ENCODE data around the gene CHN1.
A peak's percentile ranks its signal among the peaks of the same experiment; 100 is the strongest.

Gene CHN1

DNA sequence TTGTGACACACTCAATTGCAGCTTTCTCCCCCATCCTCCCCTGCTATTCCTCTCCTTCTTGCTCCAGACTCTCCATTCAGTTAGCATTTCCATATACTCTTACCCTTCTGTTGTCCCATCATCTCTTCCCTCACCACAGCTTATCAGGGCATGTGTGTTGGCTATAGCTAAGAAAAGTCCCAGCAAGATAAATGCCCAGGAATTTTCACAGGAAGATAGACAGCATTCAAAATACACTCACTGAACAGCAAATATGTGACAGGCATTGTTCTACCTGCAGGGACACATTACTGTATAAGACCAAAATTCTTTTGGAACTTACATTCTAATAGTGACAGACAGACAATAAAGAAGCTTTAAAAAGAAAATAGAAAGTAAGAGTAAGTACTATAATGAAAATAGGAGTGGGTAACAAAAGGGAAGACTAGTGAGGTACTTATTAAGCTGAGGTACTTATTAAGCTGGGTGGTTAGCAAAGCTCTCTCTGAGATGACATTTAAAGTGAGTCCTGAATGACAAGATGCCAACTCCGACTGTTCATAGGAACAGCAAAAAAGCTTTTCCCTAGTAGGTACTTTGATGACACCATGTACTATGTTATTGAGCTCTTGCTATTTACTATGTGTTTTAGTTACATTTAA is 86.2 kb downstream of the CHN1 start:
- DNase-seq, result no peak

GRCh38 chr2:174916270-174916930 is 88.8 kb downstream of the CHN1 start:
- DNase-seq, result no peak

DNA sequence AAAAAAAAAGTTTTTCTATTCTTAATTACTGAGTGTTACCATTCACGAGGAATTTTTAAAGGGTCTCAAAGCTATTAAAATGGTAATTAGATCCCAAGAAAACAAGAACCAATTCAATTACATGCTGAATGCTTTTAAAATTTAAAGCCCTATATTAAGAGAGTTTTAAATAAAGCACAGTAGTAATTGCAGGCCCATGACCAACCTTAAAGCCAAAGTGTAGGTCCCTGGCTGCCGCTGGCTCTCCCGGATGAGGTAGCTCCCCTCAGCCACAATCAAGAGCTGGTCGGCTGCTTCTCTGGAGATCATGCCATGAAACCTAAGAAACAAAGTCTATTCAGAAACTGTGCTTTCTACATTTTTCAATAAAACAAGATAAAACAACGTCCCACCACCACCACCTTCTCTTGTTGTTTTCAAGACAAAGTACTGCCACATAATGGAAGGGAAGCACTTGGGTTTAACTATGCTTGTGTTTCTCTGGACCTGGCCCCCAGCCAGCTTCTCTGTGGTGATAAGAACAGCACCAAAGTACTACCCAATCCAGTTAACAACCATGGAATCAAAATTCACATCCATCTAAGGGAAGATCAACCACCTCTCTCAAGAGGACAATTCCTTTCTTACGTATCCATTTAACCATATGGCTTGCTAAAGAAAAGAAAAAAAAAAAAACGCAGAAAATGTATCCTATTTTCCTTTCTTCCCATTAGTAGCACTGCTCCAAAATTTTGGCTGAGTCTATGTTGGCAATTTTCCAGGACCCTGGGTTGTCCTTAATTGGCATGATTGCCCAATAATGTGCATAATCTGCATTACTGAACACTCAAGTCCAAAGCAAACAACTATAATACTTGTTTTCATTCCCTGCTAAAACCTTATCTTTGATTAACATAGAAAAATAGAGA is 90.1 kb downstream of the CHN1 start:
- DNase-seq, result peak; percentile 11

DNA sequence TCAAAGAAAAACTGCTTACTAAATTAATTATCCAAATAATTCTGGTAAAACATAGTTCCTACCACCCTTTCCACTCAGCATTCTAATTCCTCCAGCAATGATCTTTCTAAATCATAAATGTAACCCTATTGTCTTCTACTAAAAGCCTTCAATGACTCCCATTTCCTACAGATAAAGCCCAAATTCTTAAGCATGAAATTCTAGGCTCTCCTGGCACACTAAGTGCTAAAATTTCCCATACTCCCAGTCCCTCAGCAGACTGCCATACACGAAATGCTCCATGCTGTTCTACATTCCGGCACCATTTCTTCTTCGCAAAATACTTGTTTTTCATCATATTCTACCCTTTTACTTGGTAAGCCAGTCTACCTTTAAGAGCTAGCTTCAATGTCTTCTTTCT is 96.9 kb downstream of the CHN1 start:
- DNase-seq, result no peak

- no peak for DNase-seq
Observed at GRCh38 chr2:174903264-174903556, 102.0 kb downstream of the CHN1 start.

- peak; percentile 12 for DNase-seq
Observed at GRCh38 chr2:174902506-174903263, 102.5 kb downstream of the CHN1 start.

GRCh38 chr2:174901075-174901474 is 104.1 kb downstream of the CHN1 start:
- DNase-seq, result peak; percentile 26

GRCh38 chr2:174897286-174897685 is 107.9 kb downstream of the CHN1 start:
- no peak for DNase-seq

DNA sequence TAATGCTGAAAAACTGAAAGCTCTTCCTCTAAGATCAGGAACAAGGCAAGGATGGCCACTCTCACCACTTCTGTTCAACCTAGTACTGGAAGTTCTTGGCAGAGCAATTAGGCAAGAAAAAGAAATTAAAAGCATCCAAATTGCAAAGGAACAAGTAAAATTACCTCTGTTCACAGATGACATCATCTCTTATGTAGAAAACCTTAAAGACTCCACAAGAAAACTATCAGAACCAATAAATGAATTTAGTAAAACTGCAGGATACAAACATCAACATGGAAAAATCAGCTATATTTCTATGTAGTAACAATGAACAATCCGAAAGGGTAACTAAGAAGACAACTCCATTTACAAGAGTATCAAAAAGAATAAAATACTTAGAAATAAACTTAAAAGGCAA is 112.2 kb downstream of the CHN1 start:
- no peak for DNase-seq

DNA sequence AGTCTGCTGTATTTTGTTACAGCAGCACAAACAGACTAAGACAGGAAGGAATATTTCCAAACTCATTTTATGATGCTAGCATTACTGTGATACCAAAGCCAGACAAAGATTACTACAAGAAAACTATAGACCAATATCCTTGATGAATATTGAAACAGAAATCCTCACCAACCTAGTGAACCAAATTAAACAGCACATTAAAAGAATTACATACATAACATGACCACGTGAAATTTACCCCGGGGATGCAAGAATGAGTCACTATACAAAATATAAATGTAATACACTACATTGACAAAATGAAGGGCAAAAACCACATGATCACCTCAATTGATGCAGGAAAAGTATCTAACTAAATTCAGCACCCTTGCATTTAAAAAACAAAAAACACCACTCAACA is 112.6 kb downstream of the CHN1 start:
- peak; percentile 22 for DNase-seq

DNA sequence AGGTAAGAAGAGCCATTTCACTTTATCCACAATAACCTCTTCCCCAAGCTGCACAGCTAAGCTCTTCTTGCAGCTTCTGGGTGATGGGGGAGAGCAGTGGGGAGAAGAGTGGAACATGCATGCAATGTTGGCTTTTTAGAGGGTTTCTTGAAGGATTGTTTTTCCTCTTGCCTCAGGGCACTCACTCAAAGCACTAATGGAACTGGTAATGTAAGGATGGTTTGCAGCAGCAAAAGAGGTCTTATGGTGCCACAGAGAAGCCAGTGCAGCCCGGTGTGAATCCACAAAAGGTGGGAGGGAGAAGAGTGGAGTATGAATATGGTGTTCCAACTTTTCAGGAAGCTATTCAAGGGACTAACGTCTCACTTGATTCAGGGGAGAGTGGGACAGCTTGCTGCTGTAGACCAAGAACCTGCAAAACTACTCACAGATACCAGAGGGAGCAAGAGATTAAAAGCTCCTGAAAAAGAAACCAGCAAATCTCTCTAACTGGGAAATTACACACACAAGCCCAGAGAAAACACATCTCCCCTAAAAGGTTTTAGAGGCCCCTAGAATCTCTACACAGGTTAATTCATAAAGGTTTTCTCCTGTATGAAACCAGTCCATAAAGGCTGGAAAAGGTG is 116.4 kb downstream of the CHN1 start:
- DNase-seq, result no peak

GRCh38 chr2:174888146-174888545 is 117.0 kb downstream of the CHN1 start:
- DNase-seq, result no peak

DNA sequence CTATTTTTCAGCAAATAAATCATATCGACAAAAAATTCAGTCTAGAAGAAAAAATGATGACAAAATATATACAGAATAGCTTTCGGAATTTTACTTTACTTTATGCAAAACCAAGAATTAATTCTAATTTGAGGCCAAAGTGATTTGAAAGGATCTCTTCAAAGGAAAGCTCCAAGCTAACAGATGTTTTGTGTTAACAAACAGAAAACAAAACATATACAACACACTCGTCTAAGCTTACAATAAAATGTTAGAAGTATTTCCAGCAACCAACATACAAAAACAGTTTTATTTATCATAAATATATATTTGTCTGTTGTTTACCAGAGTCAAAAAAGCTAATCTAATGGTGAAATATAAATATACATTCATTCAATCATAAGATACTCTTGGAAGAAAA is 122.8 kb downstream of the CHN1 start:
- no peak for DNase-seq

DNA sequence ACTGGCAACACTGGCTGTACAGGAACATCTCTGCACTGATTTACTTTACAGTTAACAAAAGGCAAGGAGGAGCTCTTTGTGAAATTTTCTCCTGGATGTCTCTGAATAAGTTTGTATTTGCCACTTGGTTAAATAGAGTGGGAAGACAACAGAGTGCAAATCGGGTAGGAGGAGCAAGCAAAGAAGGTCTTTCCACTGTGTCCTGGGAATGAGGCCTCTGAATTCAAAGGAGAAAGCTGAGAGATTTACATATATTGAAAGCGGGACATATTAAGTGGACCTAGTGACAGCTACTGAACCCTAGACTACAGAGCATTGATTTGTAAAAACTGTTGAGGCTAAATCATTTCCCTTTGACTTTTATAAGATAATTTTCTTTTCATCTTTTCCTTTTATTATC is 123.5 kb downstream of the CHN1 start:
- DNase-seq, result no peak

DNA sequence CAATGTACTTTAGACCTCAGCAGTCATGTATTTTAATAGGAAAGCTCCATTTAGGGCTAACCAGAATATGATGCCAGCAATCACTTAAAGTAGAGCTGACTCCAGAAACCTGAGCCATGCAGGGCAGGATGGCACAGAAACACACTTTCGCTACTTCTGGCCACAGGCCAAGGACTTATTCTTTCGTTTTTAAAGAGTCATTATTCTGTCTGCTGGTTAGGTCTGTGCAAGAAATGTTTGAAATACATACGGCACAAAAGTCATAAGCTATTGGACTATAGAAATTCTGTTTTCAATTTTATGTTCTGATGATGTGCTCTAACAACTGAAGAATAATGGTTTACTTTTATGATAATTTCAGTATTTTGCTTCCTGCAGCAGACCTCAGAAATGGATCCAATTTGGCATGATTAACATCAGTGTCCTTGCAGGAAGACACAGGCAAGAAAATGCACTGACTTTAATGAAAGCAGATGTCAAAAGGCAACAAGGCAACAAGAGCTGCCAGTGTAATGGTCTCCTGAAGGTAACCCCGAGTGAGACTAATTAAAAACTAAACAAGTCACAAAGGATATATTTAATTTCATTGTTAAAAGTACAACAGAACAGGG is 126.5 kb downstream of the CHN1 start:
- peak; percentile 54 for DNase-seq

- DNase-seq, result no peak
Observed at GRCh38 chr2:174877751-174878150, 127.4 kb downstream of the CHN1 start.

GRCh38 chr2:174877301-174877700 is 127.9 kb downstream of the CHN1 start:
- no peak for DNase-seq

DNA sequence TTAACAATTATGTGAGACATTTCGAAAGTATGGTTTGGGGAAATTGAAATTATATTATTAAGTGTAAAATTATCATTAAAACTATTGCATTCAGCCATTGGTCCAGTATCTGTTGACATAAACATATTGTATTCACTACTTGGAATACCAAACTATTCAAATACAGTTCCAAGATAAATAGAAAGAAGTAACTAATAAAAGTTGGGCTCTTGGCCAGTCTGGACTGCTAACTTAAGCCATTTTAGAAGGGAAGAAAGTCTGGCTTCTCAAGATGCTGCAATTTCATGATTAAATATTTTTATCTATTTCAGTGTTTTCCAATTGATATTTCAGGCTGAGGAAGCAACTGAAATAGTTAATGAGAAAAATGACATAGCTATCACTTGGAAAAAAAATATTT is 131.1 kb downstream of the CHN1 start:
- DNase-seq, result peak; percentile 30

- DNase-seq, result peak; percentile 73
Observed at GRCh38 chr2:174873471-174873870, 131.7 kb downstream of the CHN1 start.

DNA sequence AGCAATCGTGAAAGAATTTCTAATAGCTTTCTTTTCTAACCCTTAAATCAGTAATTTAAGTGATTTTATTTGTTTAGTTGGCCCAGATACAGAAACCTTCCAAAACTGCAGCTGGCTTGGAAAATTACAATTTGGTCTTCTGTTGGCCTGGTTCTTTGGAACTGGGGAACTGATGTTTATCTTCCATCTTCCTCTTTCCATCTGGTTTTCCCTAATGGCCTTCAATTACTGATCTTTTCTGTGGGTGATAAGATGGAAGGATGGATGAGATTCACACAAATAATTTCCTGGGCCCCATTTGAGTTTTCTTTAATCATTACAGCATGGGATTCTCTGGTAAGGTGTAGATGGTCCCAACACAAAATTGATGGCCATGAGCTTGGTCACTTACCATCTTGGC is 134.4 kb downstream of the CHN1 start:
- DNase-seq, result no peak

DNA sequence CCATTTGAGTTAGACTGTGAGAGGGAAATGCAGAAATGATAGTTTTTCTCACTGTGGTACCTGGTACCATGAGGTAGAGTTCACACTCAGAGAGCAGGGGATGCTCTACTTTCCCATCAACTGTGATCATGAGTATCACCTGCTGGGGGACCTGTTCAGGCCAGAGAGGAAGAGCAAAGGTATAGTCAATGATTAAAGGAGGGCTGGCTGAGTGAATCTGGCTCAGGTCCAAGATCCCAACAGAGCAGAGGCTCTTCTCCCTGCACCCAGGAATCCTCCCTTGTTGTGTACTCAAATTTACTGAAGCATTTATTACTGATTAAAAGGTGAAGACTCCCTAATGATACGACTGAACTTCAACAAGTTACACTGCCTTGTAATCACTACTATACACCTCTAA is 136.3 kb downstream of the CHN1 start:
- DNase-seq, result no peak

DNA sequence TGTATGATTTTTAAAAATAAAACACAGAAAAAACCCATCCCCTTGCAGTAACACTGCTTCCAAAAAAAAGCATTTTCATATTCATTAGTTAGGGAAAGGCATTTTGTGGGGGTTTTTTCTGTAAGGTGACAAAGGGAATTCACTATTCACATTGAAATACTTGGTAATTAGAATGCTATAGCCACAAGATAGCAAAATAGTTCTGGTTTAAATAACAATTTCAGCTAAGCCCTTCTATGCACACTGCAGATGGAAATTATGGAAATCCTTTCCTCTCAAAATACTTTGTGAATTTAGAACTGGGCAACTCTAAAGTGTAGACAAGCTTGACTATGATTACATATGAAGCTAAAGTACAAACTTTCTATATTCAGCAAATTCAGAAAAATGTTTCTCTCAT is 138.8 kb downstream of the CHN1 start:
- no peak for DNase-seq

Measured in fibroblast of skin of right biceps (primary cell).